ENCODE results near the gene SCT. TPM values are rescaled to one million over a fixed set of nuclear protein-coding genes. Genes with fewer than 3 reads are reported as not detected.

SCT gene
- total RNA-seq, 1 donor from 2014 or later: not detected

GRCh38 chr11:618856-619627, 7.9 kb downstream of the SCT start:
- H3K27ac ChIP-seq: no peak overlapping the region
- TF ChIP-seq POLR2AphosphoS5 (IDR thresholded peaks at IDR 0.05; ENCODE audit: insufficient read depth in 1 of 2, low read depth in 1 of 2): no peak
- no peak for TF ChIP-seq POLR2A (IDR thresholded peaks at IDR 0.05)
- TF ChIP-seq CTCF (IDR thresholded peaks at IDR 0.05): no peak
- intact Hi-C loops (cut with DNase I): no loop called here
- H3K9me3 ChIP-seq: no peaks in the 10 kb centered on the region
- no peak overlapping the region for H3K4me3 ChIP-seq
- no peaks in the 10 kb centered on the region for H3K27me3 ChIP-seq
- no peak for DNase-seq (ENCODE audit: extremely low spot score in 2 of 2)
- H3K36me3 ChIP-seq: peaks cover 0 to 3% of the 10 kb centered on the region in 2 donors
- H3K4me1 ChIP-seq: peaks cover 22% of the 10 kb centered on the region

- H3K36me3 ChIP-seq: peaks cover 0 to 5% of the 10 kb centered on the region in 2 donors
- DNase-seq (ENCODE audit: extremely low spot score in 2 of 2): no peak
Observed at GRCh38 chr11:617912-618682, 8.9 kb downstream of the SCT start.

GRCh38 chr11:617199-617911, 9.6 kb downstream of the SCT start:
- Histone ChIP-seq H3K36me3 (peaks cover 0 to 12% of the 10 kb centered on the region in 2 donors), H3K27me3 (no peaks in the 10 kb centered on the region), H3K4me3 (no peak overlapping the region), H3K27ac (no peak overlapping the region), H3K9me3 (no peaks in the 10 kb centered on the region), H3K4me1 (peaks cover 36% of the 10 kb centered on the region)
- TF ChIP-seq CTCF (IDR thresholded peaks at IDR 0.05): no peak
- no peak for TF ChIP-seq POLR2AphosphoS5 (IDR thresholded peaks at IDR 0.05; ENCODE audit: insufficient read depth in 1 of 2, low read depth in 1 of 2)
- TF ChIP-seq POLR2A (IDR thresholded peaks at IDR 0.05): no peak
- intact Hi-C loops (cut with DNase I): no loop called here
- no peak for DNase-seq (ENCODE audit: extremely low spot score in 2 of 2)

More at GRCh38 chr11:617912-618682, 8.9 kb downstream of the SCT start:
- peaks cover 32% of the 10 kb centered on the region for H3K4me1 ChIP-seq
- no peak overlapping the region for H3K27ac ChIP-seq
- no peaks in the 10 kb centered on the region for H3K27me3 ChIP-seq
- TF ChIP-seq POLR2AphosphoS5 (IDR thresholded peaks at IDR 0.05; ENCODE audit: insufficient read depth in 1 of 2, low read depth in 1 of 2): no peak
- intact Hi-C loops (cut with DNase I): no loop called here
- H3K9me3 ChIP-seq: no peaks in the 10 kb centered on the region
- no peak overlapping the region for H3K4me3 ChIP-seq

- H3K4me1 ChIP-seq: peaks cover 36% of the 10 kb centered on the region
- TF ChIP-seq POLR2AphosphoS5 (IDR thresholded peaks at IDR 0.05; ENCODE audit: insufficient read depth in 1 of 2, low read depth in 1 of 2) (no peak), CTCF (IDR thresholded peaks at IDR 0.05) (no peak), POLR2A (IDR thresholded peaks at IDR 0.05) (no peak)
- peak overlapping the region; percentile 67 to 79 for H3K4me3 ChIP-seq
- H3K27ac ChIP-seq: peak overlapping the region; percentile 88
- H3K36me3 ChIP-seq: peaks cover 0 to 19% of the 10 kb centered on the region in 2 donors
- no peaks in the 10 kb centered on the region for H3K27me3 ChIP-seq
- intact Hi-C loops (cut with DNase I): no loop called here
- H3K9me3 ChIP-seq: no peaks in the 10 kb centered on the region
- no peak for DNase-seq (ENCODE audit: extremely low spot score in 2 of 2)
Observed at GRCh38 chr11:616320-617198, 10.4 kb downstream of the SCT start.
